ENCODE measurements around the gene RHO.

The RHO gene

DNA sequence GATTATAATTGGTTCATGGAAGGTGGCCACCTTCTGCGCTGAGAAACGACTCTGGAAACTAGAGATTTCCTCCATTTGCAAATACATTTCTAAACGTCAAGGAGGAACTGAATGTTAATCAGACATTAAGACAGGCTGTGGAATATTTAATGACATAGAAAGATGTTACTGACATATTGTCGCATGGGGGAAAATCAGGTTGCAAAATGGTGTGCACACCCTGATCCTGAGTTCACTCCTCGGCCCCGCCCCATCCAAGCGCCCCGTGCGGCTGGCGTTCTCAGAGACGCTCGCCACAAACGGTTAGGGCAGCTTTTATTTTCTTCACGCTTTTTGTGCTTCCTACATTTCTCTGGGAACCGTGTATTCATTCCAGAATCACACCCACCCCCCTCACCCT, 25.3 kb downstream of the RHO start:
- no peak overlapping the region for H3K4me3 ChIP-seq (ENCODE audit: low read depth, low read length)
- TF ChIP-seq, protein P1, sequence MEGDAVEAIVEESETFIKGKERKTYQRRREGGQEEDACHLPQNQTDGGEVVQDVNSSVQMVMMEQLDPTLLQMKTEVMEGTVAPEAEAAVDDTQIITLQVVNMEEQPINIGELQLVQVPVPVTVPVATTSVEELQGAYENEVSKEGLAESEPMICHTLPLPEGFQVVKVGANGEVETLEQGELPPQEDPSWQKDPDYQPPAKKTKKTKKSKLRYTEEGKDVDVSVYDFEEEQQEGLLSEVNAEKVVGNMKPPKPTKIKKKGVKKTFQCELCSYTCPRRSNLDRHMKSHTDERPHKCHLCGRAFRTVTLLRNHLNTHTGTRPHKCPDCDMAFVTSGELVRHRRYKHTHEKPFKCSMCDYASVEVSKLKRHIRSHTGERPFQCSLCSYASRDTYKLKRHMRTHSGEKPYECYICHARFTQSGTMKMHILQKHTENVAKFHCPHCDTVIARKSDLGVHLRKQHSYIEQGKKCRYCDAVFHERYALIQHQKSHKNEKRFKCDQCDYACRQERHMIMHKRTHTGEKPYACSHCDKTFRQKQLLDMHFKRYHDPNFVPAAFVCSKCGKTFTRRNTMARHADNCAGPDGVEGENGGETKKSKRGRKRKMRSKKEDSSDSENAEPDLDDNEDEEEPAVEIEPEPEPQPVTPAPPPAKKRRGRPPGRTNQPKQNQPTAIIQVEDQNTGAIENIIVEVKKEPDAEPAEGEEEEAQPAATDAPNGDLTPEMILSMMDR (IDR thresholded peaks at IDR 0.05; ENCODE audit: low read depth, low read length): no peak
- DNase-seq (ENCODE audit: low read depth, low spot score): no peak
- in situ Hi-C loops (cut with HindIII; ENCODE audit: low sequenced_read_pairs): no loop called here

DNA sequence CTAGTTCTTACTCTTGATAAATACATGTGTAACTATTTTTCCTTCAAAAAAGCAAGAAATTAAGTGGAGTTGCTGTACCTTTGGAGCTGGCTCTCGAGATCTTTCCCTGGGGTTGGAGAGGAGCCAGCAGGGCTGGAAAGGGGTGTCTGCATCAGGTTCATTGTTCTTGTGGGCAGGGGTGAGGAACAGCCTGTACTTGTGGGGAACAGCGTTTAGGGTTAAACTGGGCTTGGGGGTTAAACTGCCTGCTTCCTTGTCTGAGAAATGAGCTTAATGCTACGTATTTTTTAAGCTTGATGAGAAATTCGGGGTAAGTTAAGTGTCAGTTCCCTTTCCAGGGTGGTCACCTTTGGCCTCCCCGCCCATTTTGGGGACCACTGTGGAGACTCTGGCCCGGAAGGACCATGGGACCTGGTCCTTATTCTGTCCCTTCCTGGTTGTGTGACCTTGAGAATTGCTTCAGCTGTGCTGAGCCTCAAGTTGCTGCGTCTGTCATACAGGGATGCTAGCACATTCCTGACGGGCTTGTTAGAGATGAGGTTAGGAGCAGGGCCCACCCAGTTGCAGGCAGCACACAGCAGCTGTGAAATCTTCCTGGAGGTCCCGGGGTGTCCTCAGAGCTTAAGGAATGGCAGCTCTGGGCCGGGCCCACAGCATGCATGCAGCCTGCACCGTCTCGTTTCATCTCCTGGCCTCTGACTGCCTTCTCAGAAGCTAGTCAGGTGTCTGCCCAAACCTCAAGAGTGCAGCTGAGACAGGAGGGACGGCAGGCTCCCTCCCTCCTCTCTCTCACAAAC, 26.1 kb downstream of the RHO start:
- TF ChIP-seq, protein P1 (IDR thresholded peaks at IDR 0.05; ENCODE audit: low read depth, low read length): no peak
- in situ Hi-C loops (cut with HindIII; ENCODE audit: low sequenced_read_pairs): no loop called here
- DNase-seq (ENCODE audit: low read depth, low spot score): no peak
- H3K4me3 ChIP-seq (ENCODE audit: low read depth, low read length): no peak overlapping the region

- TF ChIP-seq, protein P1 (IDR thresholded peaks at IDR 0.05; ENCODE audit: low read depth, low read length): no peak
- in situ Hi-C loops (cut with HindIII; ENCODE audit: low sequenced_read_pairs): no loop called here
- H3K4me3 ChIP-seq (ENCODE audit: low read depth, low read length): no peak overlapping the region
- DNase-seq (ENCODE audit: low read depth, low spot score): no peak
Observed at GRCh38 chr3:129555153-129555550, 26.7 kb downstream of the RHO start.

GRCh38 chr3:129555616-129556357, 27.3 kb downstream of the RHO start:
- TF ChIP-seq, protein P1 (IDR thresholded peaks at IDR 0.05; ENCODE audit: low read depth, low read length): no peak
- DNase-seq (ENCODE audit: low read depth, low spot score): no peak
- H3K4me3 ChIP-seq (ENCODE audit: low read depth, low read length): no peak overlapping the region
- in situ Hi-C loops (cut with HindIII; ENCODE audit: low sequenced_read_pairs): no loop called here

- in situ Hi-C loops (cut with HindIII; ENCODE audit: low sequenced_read_pairs): no loop called here
- no peak for DNase-seq (ENCODE audit: low read depth, low spot score)
- TF ChIP-seq, protein P1 (IDR thresholded peaks at IDR 0.05; ENCODE audit: low read depth, low read length): no peak
- H3K4me3 ChIP-seq (ENCODE audit: low read depth, low read length): no peak overlapping the region
Observed at GRCh38 chr3:129556358-129556695, 27.9 kb downstream of the RHO start.

DNA sequence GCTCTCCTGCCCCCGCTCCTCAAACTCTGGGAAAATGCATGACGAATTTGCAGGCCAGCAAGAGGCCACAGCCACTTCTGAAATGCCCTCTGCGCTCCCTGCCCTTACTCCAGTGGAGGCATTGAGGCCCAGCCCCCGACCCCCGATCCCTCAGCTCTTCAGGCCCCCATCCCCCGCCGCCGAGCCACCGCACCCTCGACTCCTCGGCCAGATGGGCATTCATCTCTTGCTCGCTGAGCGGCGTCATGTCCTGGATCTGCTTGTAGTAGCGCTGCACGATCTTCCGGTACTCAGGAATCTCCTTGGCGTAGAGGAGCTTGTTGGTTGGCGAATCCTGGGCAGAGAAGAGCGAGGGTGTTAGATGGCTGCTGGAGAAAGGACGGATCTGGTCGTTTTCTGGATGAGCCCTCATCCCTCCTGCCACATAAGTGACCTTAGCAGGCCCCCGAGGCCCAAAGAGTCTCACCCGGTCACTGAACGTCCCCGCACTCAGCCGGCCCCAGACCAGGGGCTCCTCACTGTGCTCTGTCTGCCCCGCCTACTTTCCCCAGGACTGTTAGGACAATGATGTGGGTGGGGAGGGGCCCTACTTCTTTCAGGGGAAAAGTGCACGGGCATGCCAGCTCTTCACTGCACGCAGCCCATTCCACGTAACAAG, 28.6 kb downstream of the RHO start:
- no peak overlapping the region for H3K4me3 ChIP-seq (ENCODE audit: low read depth, low read length)
- in situ Hi-C loops (cut with HindIII; ENCODE audit: low sequenced_read_pairs): no loop called here
- no peak for DNase-seq (ENCODE audit: low read depth, low spot score)
- TF ChIP-seq, protein P1 (IDR thresholded peaks at IDR 0.05; ENCODE audit: low read depth, low read length): no peak
